Activated CD4-positive, alpha-beta T cell treated with anti-CD3 and anti-CD28 coated beads, Interleukin-2, amount 10 ng/mL, durations not matched to agents 7 days and 5 days (primary cell): ENCODE measurements around the gene SMARCA4. TPM values are rescaled to one million over a fixed set of nuclear protein-coding genes. Genes with fewer than 3 reads are reported as not detected.

Source experiments
- CTCF ChIA-PET: fragments of 350-600 bp; sonication (Branson Sonifier 250); formaldehyde crosslinking; loops from one replicate; lab custom pipeline; 2021; ENCODE audit warnings: antibody characterized with exemption; lab: Charles Lee
- POLR2A ChIA-PET: fragments of 350-600 bp; sonication (Branson Sonifier 250); formaldehyde crosslinking; loops from one replicate; lab custom pipeline; 2021; ENCODE audit warnings: antibody characterized with exemption; lab: Charles Lee
- DNase-seq: peaks from one replicate; pipeline ENCODE4 v3.0.0-alpha.2; 2020
- H3K27ac Mint-ChIP-seq: one replicate; pipeline ENCODE4 v1.8.0; 2021; ENCODE audit warnings: mild to moderate bottlenecking, moderate library complexity, mixed read lengths
- H3K27me3 Mint-ChIP-seq: one replicate; pipeline ENCODE4 v1.8.0; 2021; ENCODE audit warnings: mixed read lengths
- H3K36me3 Mint-ChIP-seq: one replicate; pipeline ENCODE4 v1.8.0; 2021; ENCODE audit warnings: low read depth, mixed read lengths
- H3K4me1 Mint-ChIP-seq: one replicate; pipeline ENCODE4 v1.8.0; 2021; ENCODE audit warnings: mixed read lengths
- H3K4me3 Mint-ChIP-seq: one replicate; pipeline ENCODE4 v1.8.0; 2021; ENCODE audit warnings: mild to moderate bottlenecking, moderate library complexity, mixed read lengths
- H3K9me3 Mint-ChIP-seq: one replicate; pipeline ENCODE4 v1.8.0; 2021; ENCODE audit warnings: mixed read lengths
- total RNA-seq, 2 experiments: library from RNA; stranded (reverse); gene quantifications; one replicate each; pipeline ENCODE4 v1.2.3, GENCODE V29; 2021

The SMARCA4 gene
- total RNA-seq, 2 experiments from 2014 or later: 111 to 115 TPM

- ChIA-PET POLR2A (no interaction called here), CTCF (no interaction called here)
- DNase-seq: no peak
- H3K27ac Mint-ChIP-seq: no peak overlapping the region
- H3K9me3 Mint-ChIP-seq: no peaks in the 10 kb centered on the region
- H3K27me3 Mint-ChIP-seq: no peaks in the 10 kb centered on the region
- no peaks in the 10 kb centered on the region for H3K4me1 Mint-ChIP-seq
- H3K36me3 Mint-ChIP-seq: peaks cover 7% of the 10 kb centered on the region
- no peak overlapping the region for H3K4me3 Mint-ChIP-seq
Observed at GRCh38 chr19:10921199-10921909, 39.5 kb upstream of the SMARCA4 start.

- ChIA-PET CTCF (no interaction called here), POLR2A (no interaction called here)
- H3K27ac Mint-ChIP-seq: no peak overlapping the region
- H3K36me3 Mint-ChIP-seq: peaks cover 7% of the 10 kb centered on the region
- no peaks in the 10 kb centered on the region for H3K9me3 Mint-ChIP-seq
- no peak for DNase-seq
- H3K4me1 Mint-ChIP-seq: peaks cover under 1% of the 10 kb centered on the region
- no peaks in the 10 kb centered on the region for H3K27me3 Mint-ChIP-seq
- no peak overlapping the region for H3K4me3 Mint-ChIP-seq
Observed at GRCh38 chr19:10921910-10922637, 38.8 kb upstream of the SMARCA4 start.

GRCh38 chr19:10922638-10923014 is 38.2 kb upstream of the SMARCA4 start:
- H3K9me3 Mint-ChIP-seq: no peaks in the 10 kb centered on the region
- no peak overlapping the region for H3K27ac Mint-ChIP-seq
- POLR2A ChIA-PET: no interaction called here
- H3K4me3 Mint-ChIP-seq: no peak overlapping the region
- peaks cover 7% of the 10 kb centered on the region for H3K36me3 Mint-ChIP-seq
- CTCF ChIA-PET: no interaction called here
- no peaks in the 10 kb centered on the region for H3K27me3 Mint-ChIP-seq
- DNase-seq: no peak
- peaks cover 6% of the 10 kb centered on the region for H3K4me1 Mint-ChIP-seq

GRCh38 chr19:10923260-10924112 is 37.3 kb upstream of the SMARCA4 start:
- no peak for DNase-seq
- no peaks in the 10 kb centered on the region for H3K27me3 Mint-ChIP-seq
- no peak overlapping the region for H3K27ac Mint-ChIP-seq
- ChIA-PET POLR2A (no interaction called here), CTCF (no interaction called here)
- no peaks in the 10 kb centered on the region for H3K9me3 Mint-ChIP-seq
- no peak overlapping the region for H3K4me3 Mint-ChIP-seq
- peaks cover 12% of the 10 kb centered on the region for H3K4me1 Mint-ChIP-seq
- peaks cover 8% of the 10 kb centered on the region for H3K36me3 Mint-ChIP-seq

- Mint-ChIP-seq H3K9me3 (no peaks in the 10 kb centered on the region), H3K36me3 (peaks cover 10% of the 10 kb centered on the region), H3K27ac (peak overlapping the region; percentile 13), H3K4me3 (no peak overlapping the region), H3K4me1 (peaks cover 17% of the 10 kb centered on the region), H3K27me3 (no peaks in the 10 kb centered on the region)
- POLR2A ChIA-PET: no interaction called here
- CTCF ChIA-PET: interaction anchor here (0.5 kb wide), 1 partner anchor 87 kb away, joined by 3 read pairs; no protein-coding TSS in a partner anchor
- no peak for DNase-seq
Observed at GRCh38 chr19:10924597-10924996, 36.2 kb upstream of the SMARCA4 start.

GRCh38 chr19:10927730-10928562 is 32.9 kb upstream of the SMARCA4 start:
- Mint-ChIP-seq H3K27me3 (no peaks in the 10 kb centered on the region), H3K4me1 (peaks cover 31% of the 10 kb centered on the region), H3K27ac (peak overlapping the region; percentile 92), H3K9me3 (no peaks in the 10 kb centered on the region), H3K36me3 (peaks cover 18% of the 10 kb centered on the region), H3K4me3 (peak overlapping the region; percentile 95)
- CTCF ChIA-PET: interaction anchor here (0.9 to 1.3 kb wide), 2 partner anchors 9 to 12 kb away, joined by 3 read pairs; no protein-coding TSS in a partner anchor
- peak; percentile 17 for DNase-seq
- POLR2A ChIA-PET: no interaction called here

- CTCF ChIA-PET: interaction anchor here (1.4 kb wide), 1 partner anchor 58 kb away, joined by 3 read pairs; no protein-coding TSS in a partner anchor
- POLR2A ChIA-PET: no interaction called here
Observed at GRCh38 chr19:10928563-10929401, 32.0 kb upstream of the SMARCA4 start, which contains the start of the genes TIMM29 and YIPF2. TIMM29 (plus strand) TSS chr19:10928811; CDS start chr19:10928823, 12 bp downstream. YIPF2 (minus strand) TSS chr19:10928639; CDS start chr19:10928410, 229 bp downstream.

GRCh38 chr19:10929402-10929794 is 31.4 kb upstream of the SMARCA4 start:
- no peaks in the 10 kb centered on the region for H3K9me3 Mint-ChIP-seq
- peak overlapping the region; percentile 95 for H3K4me3 Mint-ChIP-seq
- H3K27ac Mint-ChIP-seq: peak overlapping the region; percentile 72
- POLR2A ChIA-PET: interaction anchor here (0.6 kb wide), 1 partner anchor 735 kb away, joined by 3 read pairs; no protein-coding TSS in a partner anchor
- no peaks in the 10 kb centered on the region for H3K27me3 Mint-ChIP-seq
- H3K4me1 Mint-ChIP-seq: peaks cover 31% of the 10 kb centered on the region
- CTCF ChIA-PET: interaction anchor here (1.1 to 2.1 kb wide), 4 partner anchors 12 to 90 kb away, joined by 3 to 16 read pairs (median 4); no protein-coding TSS in a partner anchor
- DNase-seq: no peak
- peaks cover 15% of the 10 kb centered on the region for H3K36me3 Mint-ChIP-seq

More at GRCh38 chr19:10928563-10929401, 32.0 kb upstream of the SMARCA4 start, which contains the start of the genes TIMM29 and YIPF2:
- H3K4me3 Mint-ChIP-seq: peak within 1 kb of the TSS; percentile 95
- peak; percentile 96 for DNase-seq
- peaks cover 31% of the 10 kb centered on the region for H3K4me1 Mint-ChIP-seq
- no peaks in the 10 kb centered on the region for H3K27me3 Mint-ChIP-seq
- H3K9me3 Mint-ChIP-seq: no peaks in the 10 kb centered on the region
- peak within 1 kb of the TSS; percentile 92 for H3K27ac Mint-ChIP-seq
- peaks cover 18% of the 10 kb centered on the region for H3K36me3 Mint-ChIP-seq

GRCh38 chr19:10935371-10936059 is 25.3 kb upstream of the SMARCA4 start:
- Mint-ChIP-seq H3K27me3 (no peaks in the 10 kb centered on the region), H3K4me3 (no peak overlapping the region), H3K9me3 (no peaks in the 10 kb centered on the region), H3K4me1 (peaks cover 18% of the 10 kb centered on the region), H3K36me3 (peaks cover 6% of the 10 kb centered on the region), H3K27ac (peak overlapping the region; percentile 41)
- no peak for DNase-seq
- POLR2A ChIA-PET: no interaction called here
- CTCF ChIA-PET: interaction anchor here (0.7 to 1.7 kb wide), 7 partner anchors 9 to 272 kb away, joined by 3 to 7 read pairs (median 3); no protein-coding TSS in a partner anchor

GRCh38 chr19:10936661-10937084 is 24.2 kb upstream of the SMARCA4 start:
- H3K27ac Mint-ChIP-seq: no peak overlapping the region
- H3K36me3 Mint-ChIP-seq: peaks cover 3% of the 10 kb centered on the region
- CTCF ChIA-PET: interaction anchor here (0.5 to 1.4 kb wide), 23 partner anchors 9 to 1056 kb away, joined by 3 to 7 read pairs (median 4); no protein-coding TSS in a partner anchor
- H3K4me3 Mint-ChIP-seq: no peak overlapping the region
- no peaks in the 10 kb centered on the region for H3K9me3 Mint-ChIP-seq
- H3K4me1 Mint-ChIP-seq: peaks cover 14% of the 10 kb centered on the region
- no peaks in the 10 kb centered on the region for H3K27me3 Mint-ChIP-seq
- peak; percentile 52 for DNase-seq
- POLR2A ChIA-PET: no interaction called here
